HG02610 (cell line): ENCODE results near the gene EXD3.
"Not testable (repeated sequence)": the region's sequence is repeated elsewhere in the genome, so short reads cannot be mapped to it uniquely, and the experiment has no call there.

ENCODE experiments used
- ATAC-seq: cut with Tn5 transposase; IDR thresholded peaks from one replicate; pipeline ENCODE4 v1.9.1; 2021; ENCODE audit warnings: mild to moderate bottlenecking, moderate library complexity; ENCODE audit not compliant: unreplicated experiment

The EXD3 gene

DNA sequence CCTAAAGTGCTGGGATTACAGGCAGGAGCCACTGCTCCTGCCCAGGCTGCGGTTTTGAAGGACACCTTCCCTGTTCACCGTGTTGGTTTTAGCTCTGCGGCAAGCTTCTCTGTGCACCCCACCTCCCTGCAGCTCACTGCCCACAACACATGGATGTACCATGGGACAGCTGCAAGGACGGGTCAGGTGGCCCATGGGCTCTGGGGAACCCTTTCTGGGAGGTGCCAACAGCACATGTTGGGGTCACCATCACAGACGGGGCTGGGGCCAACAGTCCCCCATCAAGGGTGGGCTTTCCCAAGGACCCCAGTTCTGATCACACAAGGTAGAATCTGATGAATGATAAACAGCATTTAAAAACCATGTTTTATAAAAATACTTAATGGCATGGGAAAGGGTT lies 7.5 kb downstream of the EXD3 start:
- ATAC-seq = no peak

DNA sequence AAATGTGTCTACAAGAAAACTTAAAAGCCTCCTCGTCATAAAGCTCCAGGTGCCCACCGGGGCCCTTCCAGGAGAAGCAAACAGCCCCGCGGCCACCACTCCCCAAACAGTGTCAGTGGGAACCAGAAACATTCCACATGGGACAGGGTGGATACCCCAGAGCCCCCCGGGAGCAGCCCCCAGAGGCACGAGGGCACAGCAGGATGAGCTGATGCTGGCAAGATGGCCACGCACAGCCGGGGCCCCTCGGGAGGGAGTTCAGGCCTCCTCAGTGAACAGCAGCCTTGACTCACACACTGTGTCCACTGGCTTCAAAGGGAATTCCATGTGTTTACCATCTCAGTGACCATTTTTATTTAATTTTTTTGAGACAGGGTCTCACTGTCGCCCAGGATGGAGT lies 10.5 kb downstream of the EXD3 start:
- ATAC-seq = no peak

DNA sequence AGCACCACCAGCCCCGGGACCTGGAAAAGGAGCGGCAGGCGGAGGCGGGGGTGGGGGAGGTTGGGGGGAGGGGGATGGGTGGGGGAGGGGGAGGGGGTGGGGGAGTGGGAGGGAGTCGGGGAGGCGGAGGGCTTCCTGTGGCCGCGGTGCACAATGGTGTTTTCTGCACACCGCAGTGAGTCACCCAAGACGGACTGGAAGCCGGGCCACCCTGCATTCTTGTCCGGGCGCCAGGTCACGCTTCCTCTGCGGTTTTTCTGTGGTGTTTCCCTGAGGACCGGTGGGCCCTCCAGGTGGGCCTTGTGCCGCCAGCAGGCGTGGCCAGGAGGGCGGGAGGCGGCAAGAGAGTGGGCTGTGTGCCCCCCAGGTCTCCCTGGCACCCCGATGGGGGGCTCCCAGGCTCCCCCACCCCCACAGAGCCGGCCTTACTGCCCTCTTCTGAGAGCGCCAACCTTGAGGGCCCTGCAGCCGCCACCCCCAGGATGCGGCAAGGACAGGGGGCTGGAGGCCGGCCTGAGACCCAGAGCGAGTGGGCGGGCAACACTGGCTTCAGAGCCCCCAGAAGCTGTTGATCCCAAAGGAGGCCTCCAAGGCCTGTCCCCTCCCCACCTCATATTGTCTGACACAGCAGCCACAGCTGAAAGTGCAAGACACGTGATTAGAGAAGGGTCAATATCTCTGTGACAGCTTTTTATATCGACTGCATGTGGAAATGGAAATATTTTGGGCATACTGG lies 11.1 kb downstream of the EXD3 start:
- peak; percentile 49 for ATAC-seq

DNA sequence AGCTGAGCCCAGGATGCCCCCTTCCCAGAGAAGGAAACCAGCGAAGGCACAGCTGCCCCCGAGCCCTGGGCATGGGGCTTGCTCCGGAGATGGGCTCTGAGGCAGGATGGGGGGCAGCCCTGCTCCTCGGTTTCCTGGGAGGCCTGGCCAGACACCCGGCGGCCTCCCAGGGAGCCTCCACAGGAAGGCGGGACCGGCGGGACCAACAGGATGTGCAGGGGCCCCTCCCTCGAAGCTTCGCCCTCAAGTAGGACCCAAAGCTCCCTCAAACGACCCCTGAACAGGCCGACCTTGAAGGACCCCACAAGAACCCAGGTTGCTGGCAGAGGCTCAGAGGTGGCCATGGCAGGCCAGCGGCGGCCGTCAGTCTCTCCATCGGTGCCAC lies 11.7 kb downstream of the EXD3 start:
- no peak for ATAC-seq

- ATAC-seq = no peak
These were observed 12.1 kb downstream of the EXD3 start for GRCh38 chr9:137410891-137411249.

- not testable (repeated sequence) for ATAC-seq
These were observed 12.6 kb downstream of the EXD3 start for GRCh38 chr9:137410236-137410890.

- no peak for ATAC-seq
These were observed 13.4 kb downstream of the EXD3 start for GRCh38 chr9:137409515-137409914.

DNA sequence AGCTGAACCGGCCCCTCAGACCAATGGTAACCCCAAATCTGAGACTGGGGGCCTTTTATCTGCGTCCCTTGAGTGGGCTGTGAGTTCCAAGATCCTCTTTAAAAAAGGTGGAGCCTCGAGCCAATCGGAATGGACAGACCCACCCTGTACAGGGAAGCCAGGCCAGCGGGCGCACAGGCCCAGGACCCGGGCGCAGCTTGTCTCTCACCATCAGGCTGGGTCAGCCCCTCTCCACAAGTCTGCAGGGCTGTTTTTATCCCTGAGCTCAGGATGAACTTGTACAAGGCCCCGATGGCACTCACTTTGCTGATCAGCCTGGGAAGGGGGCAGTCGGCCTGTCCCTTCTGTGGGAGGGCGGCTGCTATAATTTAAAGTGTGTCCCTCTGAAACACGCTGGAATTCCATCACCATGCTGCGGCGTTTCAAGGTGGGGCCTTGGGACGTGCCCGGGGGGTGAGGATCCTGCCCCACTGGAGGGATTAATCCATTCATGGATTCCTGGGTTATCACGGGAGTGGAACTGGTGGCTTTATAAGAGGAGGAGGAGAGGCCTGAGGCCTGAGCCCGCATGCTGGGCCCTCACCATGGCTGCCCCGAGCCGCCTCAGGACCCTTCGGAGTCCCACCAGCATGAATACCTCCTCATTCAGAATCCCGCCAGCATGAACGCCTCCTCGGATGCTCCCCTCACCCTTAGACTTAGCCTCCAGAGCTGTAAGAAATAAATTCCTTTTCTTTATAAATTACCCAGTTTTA lies 14.1 kb downstream of the EXD3 start:
- no peak for ATAC-seq

DNA sequence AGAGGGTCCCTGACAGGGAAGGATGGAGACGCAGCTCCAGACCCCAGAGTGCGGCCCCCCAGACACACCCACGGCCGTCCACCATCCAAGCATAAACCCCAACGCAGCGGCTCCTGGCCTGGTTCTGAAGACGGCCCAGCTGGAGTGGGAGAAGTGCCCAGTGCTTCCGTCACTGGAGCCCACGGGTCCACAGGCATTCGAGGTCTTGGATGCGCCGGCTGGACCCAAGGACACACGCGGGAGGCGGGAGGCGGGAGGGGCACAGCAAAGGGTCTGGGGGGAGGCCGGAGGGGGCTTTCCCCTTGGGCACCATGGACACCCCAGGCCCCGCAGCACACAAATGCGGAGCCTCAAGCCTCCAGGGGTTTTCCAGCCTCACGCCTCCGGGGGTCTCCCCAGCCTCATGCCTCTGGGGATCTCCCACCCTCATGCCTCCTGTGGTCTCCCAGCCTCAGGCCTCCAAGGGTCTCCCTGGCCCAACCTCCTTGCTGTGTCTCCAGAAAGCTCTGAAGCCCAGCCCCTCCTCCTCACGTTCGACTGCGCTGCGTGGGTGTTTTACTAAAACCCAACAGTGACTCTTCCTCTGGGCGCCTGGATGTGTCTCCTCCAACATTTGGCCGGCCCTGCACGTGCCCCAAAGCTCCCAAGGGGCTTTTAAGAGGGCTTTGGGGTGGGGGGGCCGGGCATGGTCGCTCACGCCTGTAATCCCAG lies 15.2 kb downstream of the EXD3 start:
- ATAC-seq = no peak

GRCh38 chr9:137406876-137407589 lies 15.9 kb downstream of the EXD3 start:
- ATAC-seq = no peak

- no peak for ATAC-seq
These were observed 16.7 kb downstream of the EXD3 start for GRCh38 chr9:137406085-137406760.

DNA sequence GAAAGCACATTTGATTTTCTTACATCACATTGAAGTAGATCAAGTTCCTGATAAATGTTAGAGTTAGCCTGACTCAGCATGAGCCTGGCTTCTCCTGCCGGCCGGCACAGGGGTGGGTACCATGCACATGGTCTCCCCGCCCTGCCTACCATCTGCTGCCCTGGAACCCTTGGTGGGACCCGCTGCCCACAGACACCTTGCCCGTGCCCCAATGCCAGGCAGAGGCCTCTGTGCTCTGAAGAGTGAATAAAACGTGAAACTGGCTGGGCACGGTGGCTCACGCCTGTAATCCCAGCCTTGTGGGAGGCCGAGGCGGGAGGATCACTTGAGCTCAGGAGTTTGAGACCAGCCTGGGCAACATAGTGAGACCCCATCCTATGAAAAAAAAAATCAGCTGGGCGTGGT lies 17.3 kb downstream of the EXD3 start:
- ATAC-seq = no peak

DNA sequence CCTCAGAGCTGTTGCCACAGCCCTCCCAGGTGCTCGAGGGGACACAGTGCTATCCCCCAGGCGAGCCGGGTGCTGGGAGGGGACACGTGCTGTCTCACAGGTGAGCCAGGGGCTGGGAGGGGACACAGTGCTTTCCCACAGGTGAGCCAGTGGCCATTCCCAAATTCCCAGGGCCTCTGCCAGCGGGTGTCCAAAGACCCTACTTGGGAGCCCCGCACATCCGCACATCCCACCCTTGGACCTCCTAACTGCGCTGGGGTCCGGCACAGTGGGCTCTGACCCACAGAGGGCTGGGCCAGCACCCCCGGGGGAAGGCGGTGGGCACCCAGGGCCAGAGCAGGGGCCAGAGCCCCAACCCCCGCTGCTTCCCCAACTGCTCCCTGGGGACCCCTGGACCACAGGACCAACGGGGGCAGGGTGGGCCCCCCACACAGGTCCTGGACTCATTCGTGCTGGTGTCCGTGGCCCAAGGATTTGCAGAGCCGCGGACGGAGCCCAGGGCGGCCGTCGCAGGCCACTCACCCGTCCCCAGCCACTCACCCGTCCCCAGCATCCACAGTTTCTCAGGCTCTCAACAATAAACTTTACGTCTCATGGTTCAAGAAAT lies 17.9 kb downstream of the EXD3 start:
- no peak for ATAC-seq

- ATAC-seq = no peak
These were observed 19.7 kb downstream of the EXD3 start for GRCh38 chr9:137403269-137403668.

DNA sequence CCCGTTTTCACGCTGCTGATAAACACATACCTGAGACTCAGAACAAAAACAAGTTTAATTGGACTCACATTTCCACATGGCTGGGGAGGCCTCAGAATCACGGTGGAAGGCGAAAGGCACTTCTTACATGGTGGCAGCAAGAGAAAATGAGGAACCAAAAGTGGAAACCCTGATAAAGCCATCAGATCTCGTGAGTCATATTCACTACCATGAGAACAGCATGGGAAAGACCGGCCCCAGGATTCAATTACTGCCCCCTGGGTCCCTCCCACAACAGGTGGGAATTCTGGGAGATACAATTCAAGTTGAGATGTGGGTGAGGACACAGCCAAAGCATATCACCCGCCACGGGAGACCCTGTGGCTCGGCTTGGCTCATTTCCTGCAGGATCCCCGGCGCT lies 20.2 kb downstream of the EXD3 start:
- no peak for ATAC-seq

DNA sequence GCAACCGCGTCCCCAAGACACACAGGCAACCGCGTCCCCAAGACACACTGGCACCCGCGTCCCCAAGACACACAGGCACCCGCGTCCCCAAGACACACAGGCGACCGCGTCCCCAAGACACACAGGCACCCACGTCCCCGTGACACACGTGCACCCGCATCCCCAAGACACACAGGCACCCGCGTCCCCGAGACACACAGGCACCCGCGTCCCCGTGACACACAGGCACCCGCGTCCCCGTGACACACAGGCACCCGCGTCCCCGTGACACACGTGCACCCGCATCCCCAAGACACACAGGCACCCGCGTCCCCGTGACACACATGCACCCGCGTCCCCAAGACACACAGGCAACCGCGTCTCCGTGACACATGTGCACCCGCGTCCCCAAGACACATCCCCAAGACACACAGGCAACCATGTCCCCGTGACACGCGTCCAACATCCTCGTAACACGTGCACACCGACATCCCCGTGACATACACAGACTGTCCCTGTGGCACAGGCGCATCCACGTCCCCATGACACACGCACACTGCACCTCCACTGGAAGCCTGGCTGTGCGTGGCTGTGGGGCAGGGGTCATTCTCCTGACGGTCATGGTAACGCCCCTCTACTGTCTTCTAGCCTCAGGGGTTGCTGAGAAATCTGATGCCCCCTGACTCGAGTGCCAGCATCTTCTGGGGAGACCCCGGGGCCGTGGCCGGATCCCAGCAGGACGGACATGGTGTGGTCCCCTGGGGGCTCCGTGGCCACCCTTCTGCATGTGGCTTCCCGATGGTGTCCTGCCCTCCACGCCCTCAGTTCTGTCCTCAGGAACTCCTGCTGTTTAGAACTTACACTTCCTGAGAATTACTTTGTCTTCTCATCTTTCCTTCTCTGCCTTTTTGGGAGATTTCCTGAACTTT lies 24.1 kb downstream of the EXD3 start:
- ATAC-seq = no peak

GRCh38 chr9:137397675-137398423 lies 25.1 kb downstream of the EXD3 start:
- ATAC-seq = no peak
